ENCODE results near the gene PHYH.

The PHYH gene

DNA sequence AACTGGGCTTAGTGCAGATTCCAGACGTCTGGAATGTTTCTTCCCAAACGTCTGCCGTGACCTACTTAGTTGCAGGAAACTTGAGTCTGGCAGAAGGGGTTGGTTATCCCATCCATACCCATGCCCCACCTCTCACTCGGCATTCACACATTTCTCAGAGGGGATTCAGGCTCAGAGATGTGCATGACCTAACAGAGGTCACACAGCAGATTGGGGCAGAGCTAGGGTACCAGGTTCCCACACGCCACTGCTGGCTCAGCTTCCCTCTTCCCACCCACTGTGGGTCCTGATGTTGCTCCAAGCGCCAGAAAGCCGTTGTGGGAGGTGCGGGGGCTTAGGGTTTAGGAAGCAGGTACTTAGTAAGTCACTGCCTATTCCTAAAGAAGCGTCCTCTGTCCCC lies 68.7 kb downstream of the PHYH start:
- DNase-seq, result no peak
